Spleen (tissue), 11 donors: ENCODE data around the gene ZNF778. TPM values are rescaled to one million over a fixed set of nuclear protein-coding genes. Genes with fewer than 3 reads are reported as not detected.

Source experiments
- DNase-seq: peaks from one replicate; pipeline ENCODE4 v3.0.0-alpha.2; 2020
- H3K27ac ChIP-seq, 8 donors: fragments of 200-600 bp; sonication (generic) in 7 of 8; 1 replicate in 4 of 8; 2 replicates in 4 of 8; pipeline versions ENCODE4 v1.5.0 to v1.8.0; 2016 to 2021; ENCODE audit warnings: inconsistent platforms in 4 of 8, mild to moderate bottlenecking in 4 of 8, moderate library complexity in 1 of 8
- H3K27me3 ChIP-seq, 7 donors: fragments of 200-600 bp; sonication (generic) in 6 of 7; replicated peaks in 1 of 7; 1 replicate in 4 of 7; 2 replicates in 3 of 7; pipeline versions ENCODE4 v1.5.0 to v1.8.0; 2016 to 2021; ENCODE audit warnings: inconsistent platforms in 3 of 7, mild to moderate bottlenecking in 1 of 7
- H3K36me3 ChIP-seq, 6 donors: fragments of 200-600 bp; sonication (generic) in 5 of 6; 1 replicate in 4 of 6; 2 replicates in 2 of 6; pipeline versions ENCODE4 v1.5.0 to v1.8.0; 2016 to 2021; ENCODE audit warnings: inconsistent platforms in 2 of 6
- H3K4me1 ChIP-seq, 6 donors: fragments of 200-600 bp; sonication (generic) in 5 of 6; 1 replicate in 3 of 6; 2 replicates in 3 of 6; pipeline versions ENCODE4 v1.5.0 to v1.8.0; 2016 to 2021; ENCODE audit warnings: inconsistent platforms in 3 of 6
- H3K4me3 ChIP-seq, 8 donors: fragments of 200-600 bp; sonication (generic) in 7 of 8; 1 replicate in 4 of 8; 2 replicates in 4 of 8; pipeline versions ENCODE4 v1.5.0 to v1.8.0; 2016 to 2021; ENCODE audit warnings: inconsistent platforms in 4 of 8, mild to moderate bottlenecking in 4 of 8, moderate library complexity in 2 of 8
- H3K9me3 ChIP-seq, 8 donors: fragments of 200-600 bp; sonication (generic) in 7 of 8; 1 replicate in 4 of 8; 2 replicates in 4 of 8; pipeline versions ENCODE4 v1.5.0 to v1.8.0; 2016 to 2021; ENCODE audit warnings: inconsistent platforms in 4 of 8
- POLR2A ChIP-seq, 3 donors: fragments of 450-650 bp; IDR thresholded peaks; one replicate each; pipeline ENCODE4 v1.5.1; 2017; ENCODE audit warnings: antibody characterized with exemption in 3 of 3, mild to moderate bottlenecking in 1 of 3
- POLR2AphosphoS5 ChIP-seq, 3 donors: sonication (generic); formaldehyde crosslinking; IDR thresholded peaks; one replicate each; pipeline ENCODE4 v1.5.1; 2017; ENCODE audit warnings: antibody characterized with exemption in 3 of 3
- WGBS, 5 donors: extraction: QIAGEN DNeasy Blood & Tissue Kit in 3 of 5; methylation state at CpG; one replicate each; pipeline versions ENCODE4 v1.1.5 to v1.1.7; 2013 to 2018; 5-methylcytosine and 5-hydroxymethylcytosine counted together
- intact Hi-C: fragments of 100-400 bp; cut with DNase I; formaldehyde crosslinking; loops from one replicate; pipeline ENCODE4 v1.15.0; 2023; ENCODE audit warnings: low total_unique reads
- polyA plus RNA-seq, 3 donors: library from polyadenylated mRNA; stranded (reverse); fragments of 200-250 nt; gene quantifications; one replicate each; pipeline ENCODE4 v1.2.1, GENCODE V29; 2013
- total RNA-seq, 7 donors: library from RNA; depleted of rRNA in 3 of 7; stranded (reverse); fragments of >200 nt in 3 of 7; fragmentation: NEBNext Ultra II Directional in 4 of 7; extraction: Animal tissue kit (Norgen Biotek cat#: 25700) in 4 of 7; gene quantifications; one replicate each; pipeline versions ENCODE4 v1.1.0 to v1.2.1, GENCODE V29; 2016 to 2021
- TF ChIP-seq, protein P1 (sequence below), 11 experiments: fragments of 200-600 bp in 7 of 11; fragments of 450-650 bp in 4 of 11; sonication (generic) in 4 of 11; IDR thresholded peaks in 8 of 11; conservative IDR thresholded peaks in 3 of 11; 1 replicate in 7 of 11; 2 replicates in 4 of 11; pipeline versions ENCODE4 v1.4.0 to v1.8.0; 2016 to 2021; ENCODE audit warnings: antibody characterized with exemption in 11 of 11, inconsistent platforms in 4 of 11, mild to moderate bottlenecking in 1 of 11
- donor health status: healthy with polysubstance abuse.
- donor health status: DM: no; HTN: no; CAD: no; lungs with moderate emphysema.
- donor health status: DM: no; HTN: no; CAD: no.
- donor health status: Bipolar disorder and iron deficiency.
- donor health status: healthy.
- donor health status: DM: no; HTN: no; CAD: no.
- donor health status: DM: yes; HTN: yes; CAD: no.

ZNF778 gene
- total and polyA plus RNA-seq, 10 donors, result 1.6 to 34.4 (median 10.7) TPM

- Histone ChIP-seq H3K4me1 (peaks cover 17 to 38% (median 25%) of the 10 kb centered on the region in 6 donors), H3K36me3 (no peaks in the 10 kb centered on the region), H3K4me3 (no peak overlapping the region), H3K27ac (no peak overlapping the region), H3K9me3 (no peaks in the 10 kb centered on the region), H3K27me3 (peaks cover 0 to 61% (median 26%) of the 10 kb centered on the region in 7 donors)
- 81 to 93% (median 88%) methylated on average over 8 to 21 of the region's 21 CpGs for WGBS, 5 donors
- intact Hi-C loops, result no loop called here
- DNase-seq, result peak; percentile 72
- TF ChIP-seq, protein P1, sequence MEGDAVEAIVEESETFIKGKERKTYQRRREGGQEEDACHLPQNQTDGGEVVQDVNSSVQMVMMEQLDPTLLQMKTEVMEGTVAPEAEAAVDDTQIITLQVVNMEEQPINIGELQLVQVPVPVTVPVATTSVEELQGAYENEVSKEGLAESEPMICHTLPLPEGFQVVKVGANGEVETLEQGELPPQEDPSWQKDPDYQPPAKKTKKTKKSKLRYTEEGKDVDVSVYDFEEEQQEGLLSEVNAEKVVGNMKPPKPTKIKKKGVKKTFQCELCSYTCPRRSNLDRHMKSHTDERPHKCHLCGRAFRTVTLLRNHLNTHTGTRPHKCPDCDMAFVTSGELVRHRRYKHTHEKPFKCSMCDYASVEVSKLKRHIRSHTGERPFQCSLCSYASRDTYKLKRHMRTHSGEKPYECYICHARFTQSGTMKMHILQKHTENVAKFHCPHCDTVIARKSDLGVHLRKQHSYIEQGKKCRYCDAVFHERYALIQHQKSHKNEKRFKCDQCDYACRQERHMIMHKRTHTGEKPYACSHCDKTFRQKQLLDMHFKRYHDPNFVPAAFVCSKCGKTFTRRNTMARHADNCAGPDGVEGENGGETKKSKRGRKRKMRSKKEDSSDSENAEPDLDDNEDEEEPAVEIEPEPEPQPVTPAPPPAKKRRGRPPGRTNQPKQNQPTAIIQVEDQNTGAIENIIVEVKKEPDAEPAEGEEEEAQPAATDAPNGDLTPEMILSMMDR (IDR thresholded peaks at IDR 0.05 in 8 of 11, conservative IDR thresholded peaks at IDR 0.05 in 3 of 11), result no peak
- TF ChIP-seq POLR2A (IDR thresholded peaks at IDR 0.05) (no peak), POLR2AphosphoS5 (IDR thresholded peaks at IDR 0.05) (no peak)
These were observed 21.9 kb upstream of the ZNF778 start for GRCh38 chr16:89195521-89196171.

GRCh38 chr16:89197033-89197632 lies 20.4 kb upstream of the ZNF778 start:
- H3K4me1 ChIP-seq, result peaks cover 11 to 42% (median 23%) of the 10 kb centered on the region in 6 donors
- no peaks in the 10 kb centered on the region for H3K9me3 ChIP-seq
- no peak overlapping the region for H3K4me3 ChIP-seq
- TF ChIP-seq POLR2A (IDR thresholded peaks at IDR 0.05), result no peak
- no peak for TF ChIP-seq POLR2AphosphoS5 (IDR thresholded peaks at IDR 0.05)
- TF ChIP-seq, protein P1 (IDR thresholded peaks at IDR 0.05 in 8 of 11, conservative IDR thresholded peaks at IDR 0.05 in 3 of 11), result no peak
- DNase-seq, result peak; percentile 71
- H3K27me3 ChIP-seq, result peaks cover 0 to 67% (median 38%) of the 10 kb centered on the region in 7 donors
- no peaks in the 10 kb centered on the region for H3K36me3 ChIP-seq
- no peak overlapping the region for H3K27ac ChIP-seq
- intact Hi-C loops, result no loop called here
- WGBS, 5 donors, result 84 to 89% (median 86%) methylated on average over 12 to 13 of the region's 13 CpGs

GRCh38 chr16:89197633-89198416 lies 19.7 kb upstream of the ZNF778 start:
- intact Hi-C loops, result no loop called here
- Histone ChIP-seq H3K27ac (no peak overlapping the region), H3K36me3 (no peaks in the 10 kb centered on the region), H3K4me3 (no peak overlapping the region), H3K27me3 (peaks cover 0 to 72% (median 45%) of the 10 kb centered on the region in 7 donors), H3K4me1 (peaks cover 10 to 44% (median 22%) of the 10 kb centered on the region in 6 donors), H3K9me3 (peaks cover 0 to 5% (median 0%) of the 10 kb centered on the region in 8 donors)
- WGBS, 5 donors, result 74 to 93% (median 90%) methylated on average over 18 to 26 of the region's 26 CpGs
- peak; percentile 64 for DNase-seq
- TF ChIP-seq POLR2AphosphoS5 (IDR thresholded peaks at IDR 0.05) (no peak), POLR2A (IDR thresholded peaks at IDR 0.05) (no peak)
- TF ChIP-seq, protein P1 (IDR thresholded peaks at IDR 0.05 in 8 of 11, conservative IDR thresholded peaks at IDR 0.05 in 3 of 11), result no peak
